Suprapubic skin (tissue), 4 donors: ENCODE results near the gene GPR35. TPM values are rescaled to one million over a fixed set of nuclear protein-coding genes. Genes with fewer than 3 reads are reported as not detected.
A peak's percentile ranks its signal among the peaks of the same experiment; 100 is the strongest.

Experiments used
- DNase-seq, 2 donors: peaks; one replicate each; pipeline ENCODE4 v3.0.0-alpha.2; 2019; ENCODE audit warnings: low spot score in 2 of 2
- H3K27ac ChIP-seq: fragments of 200-600 bp; sonication (generic); one replicate; pipeline ENCODE4 v1.5.1; 2019
- H3K27me3 ChIP-seq: fragments of 200-600 bp; sonication (generic); one replicate; pipeline ENCODE4 v1.5.1; 2019
- H3K36me3 ChIP-seq: fragments of 200-600 bp; sonication (generic); one replicate; pipeline ENCODE4 v1.5.1; 2019
- H3K4me1 ChIP-seq: fragments of 200-600 bp; sonication (generic); one replicate; pipeline ENCODE4 v1.5.1; 2019
- H3K4me3 ChIP-seq: fragments of 200-600 bp; sonication (generic); one replicate; pipeline ENCODE4 v1.5.1; 2019; ENCODE audit warnings: mild to moderate bottlenecking
- H3K9me3 ChIP-seq: fragments of 200-600 bp; sonication (generic); one replicate; pipeline ENCODE4 v1.5.1; 2019
- EP300 ChIP-seq: sonication (generic); formaldehyde crosslinking; IDR thresholded peaks from one replicate; pipeline ENCODE4 v1.6.1; 2017; ENCODE audit warnings: antibody characterized with exemption
- POLR2A ChIP-seq, 2 donors: fragments of 450-650 bp; IDR thresholded peaks; one replicate each; pipeline ENCODE4 v1.6.1; 2017; ENCODE audit warnings: antibody characterized with exemption in 2 of 2, mild to moderate bottlenecking in 2 of 2, moderate library complexity in 2 of 2
- POLR2AphosphoS5 ChIP-seq, 3 donors: sonication (generic); formaldehyde crosslinking; IDR thresholded peaks; one replicate each; pipeline ENCODE4 v1.6.1; 2017; ENCODE audit warnings: antibody characterized with exemption in 3 of 3
- WGBS: methylation state at CpG from one replicate; pipeline ENCODE4 v1.1.5; 2018; 5-methylcytosine and 5-hydroxymethylcytosine counted together
- total RNA-seq, 4 donors: library from RNA; depleted of rRNA; stranded (reverse); fragments of >200 nt; gene quantifications; one replicate each; pipeline ENCODE4 v1.1.0, GENCODE V29; 2016
- TF ChIP-seq, protein P1 (sequence below), 2 donors: fragments of 200-600 bp in 1 of 2; fragments of 450-650 bp in 1 of 2; sonication (generic) in 1 of 2; IDR thresholded peaks; one replicate each; pipeline ENCODE4 v1.5.1; 2016 to 2019; ENCODE audit warnings: antibody characterized with exemption in 2 of 2, mild to moderate bottlenecking in 1 of 2, moderate library complexity in 1 of 2

The GPR35 gene
- total RNA-seq, 4 donors from 2014 or later = 1.4 to 7.5 (median 2.5) TPM

DNA sequence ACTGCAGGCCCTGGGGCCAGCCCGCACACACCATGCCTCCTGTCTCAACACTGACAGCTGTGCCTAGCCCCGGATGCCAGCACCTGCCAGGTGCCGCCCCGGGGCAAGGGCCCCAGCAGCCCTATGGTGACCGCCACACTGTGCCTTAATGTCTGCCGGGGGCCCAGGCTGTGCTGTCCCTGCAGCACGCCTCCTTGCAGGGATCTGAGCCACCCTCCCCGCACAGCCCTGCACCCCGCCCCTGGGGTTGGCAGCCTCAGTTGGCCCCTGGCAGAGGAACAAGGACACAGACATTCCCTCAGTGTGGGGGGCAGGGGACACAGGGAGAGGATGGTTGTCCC lies 47.2 kb upstream of the GPR35 start:
- 77% methylated on average over 9 of the region's 9 CpGs for WGBS
- Histone ChIP-seq H3K27ac (no peak overlapping the region), H3K4me3 (no peak overlapping the region), H3K36me3 (peaks cover 55% of the 10 kb centered on the region), H3K4me1 (peaks cover 57% of the 10 kb centered on the region), H3K9me3 (no peaks in the 10 kb centered on the region), H3K27me3 (no peaks in the 10 kb centered on the region)
- DNase-seq = no peak
- TF ChIP-seq POLR2A (IDR thresholded peaks at IDR 0.05) (no peak), EP300 (no peak), POLR2AphosphoS5 (IDR thresholded peaks at IDR 0.05) (no peak)
- TF ChIP-seq, protein P1, sequence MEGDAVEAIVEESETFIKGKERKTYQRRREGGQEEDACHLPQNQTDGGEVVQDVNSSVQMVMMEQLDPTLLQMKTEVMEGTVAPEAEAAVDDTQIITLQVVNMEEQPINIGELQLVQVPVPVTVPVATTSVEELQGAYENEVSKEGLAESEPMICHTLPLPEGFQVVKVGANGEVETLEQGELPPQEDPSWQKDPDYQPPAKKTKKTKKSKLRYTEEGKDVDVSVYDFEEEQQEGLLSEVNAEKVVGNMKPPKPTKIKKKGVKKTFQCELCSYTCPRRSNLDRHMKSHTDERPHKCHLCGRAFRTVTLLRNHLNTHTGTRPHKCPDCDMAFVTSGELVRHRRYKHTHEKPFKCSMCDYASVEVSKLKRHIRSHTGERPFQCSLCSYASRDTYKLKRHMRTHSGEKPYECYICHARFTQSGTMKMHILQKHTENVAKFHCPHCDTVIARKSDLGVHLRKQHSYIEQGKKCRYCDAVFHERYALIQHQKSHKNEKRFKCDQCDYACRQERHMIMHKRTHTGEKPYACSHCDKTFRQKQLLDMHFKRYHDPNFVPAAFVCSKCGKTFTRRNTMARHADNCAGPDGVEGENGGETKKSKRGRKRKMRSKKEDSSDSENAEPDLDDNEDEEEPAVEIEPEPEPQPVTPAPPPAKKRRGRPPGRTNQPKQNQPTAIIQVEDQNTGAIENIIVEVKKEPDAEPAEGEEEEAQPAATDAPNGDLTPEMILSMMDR (IDR thresholded peaks at IDR 0.05) = no peak

DNA sequence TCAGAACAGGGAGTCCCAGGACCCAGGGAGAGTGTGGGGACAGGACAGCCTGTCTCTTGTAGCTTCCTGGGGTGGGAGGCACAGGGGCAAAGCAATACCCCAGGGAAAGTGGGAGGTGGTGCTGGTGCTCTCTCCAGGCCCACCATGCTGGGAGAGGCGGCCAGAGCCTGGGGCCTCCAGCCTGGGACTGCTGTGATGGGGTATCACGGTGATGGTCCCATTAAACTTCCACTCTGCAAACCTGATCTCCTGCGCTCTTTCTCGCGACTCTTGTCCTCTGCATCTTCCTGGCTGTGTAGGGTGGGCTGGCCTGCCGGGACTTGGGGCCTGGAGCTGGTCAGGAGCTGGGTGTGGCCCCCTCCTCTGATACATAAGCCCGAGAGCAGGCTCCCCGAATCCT lies 46.8 kb upstream of the GPR35 start:
- 89% methylated on average over 6 of the region's 8 CpGs for WGBS
- no peaks in the 10 kb centered on the region for H3K9me3 ChIP-seq
- H3K4me3 ChIP-seq = no peak overlapping the region
- H3K36me3 ChIP-seq = peaks cover 51% of the 10 kb centered on the region
- no peaks in the 10 kb centered on the region for H3K27me3 ChIP-seq
- DNase-seq = no peak
- H3K27ac ChIP-seq = peak overlapping the region; percentile 78
- TF ChIP-seq, protein P1 (IDR thresholded peaks at IDR 0.05) = no peak
- TF ChIP-seq POLR2A (IDR thresholded peaks at IDR 0.05) (no peak), POLR2AphosphoS5 (IDR thresholded peaks at IDR 0.05) (no peak), EP300 (no peak)
- H3K4me1 ChIP-seq = peaks cover 57% of the 10 kb centered on the region

DNA sequence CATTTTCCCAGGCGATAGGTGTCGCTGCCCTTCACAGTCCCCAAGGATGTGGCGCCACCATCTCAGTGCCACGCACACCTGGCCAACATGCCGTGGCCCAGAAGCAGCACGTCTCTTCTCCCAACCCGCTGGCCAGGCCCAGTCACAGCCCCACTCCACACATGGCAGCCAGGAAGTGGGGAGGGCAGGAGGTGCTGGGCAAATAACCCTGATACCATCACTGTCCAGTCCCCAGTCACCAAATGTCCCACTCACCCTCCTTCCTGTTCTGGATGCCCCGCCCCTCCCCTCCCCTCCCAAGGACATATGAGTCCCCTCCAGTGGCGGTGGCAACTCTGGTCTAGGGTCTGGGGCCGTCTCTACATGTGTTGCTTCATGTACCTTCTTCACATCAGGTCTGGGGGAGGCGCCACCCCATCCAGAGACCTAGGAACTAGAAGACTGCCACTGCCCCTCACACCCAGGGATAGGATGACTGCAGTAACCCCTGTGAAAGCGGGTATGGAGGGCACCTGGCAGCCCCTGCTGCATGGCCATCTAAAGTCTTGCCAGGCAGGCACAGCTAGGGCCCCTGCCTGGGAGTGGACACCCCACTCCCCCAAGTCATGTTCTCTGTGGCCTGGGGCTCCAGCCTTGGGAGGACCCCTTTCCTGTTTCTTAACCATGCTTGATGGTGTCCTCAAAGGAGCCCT lies 46.1 kb upstream of the GPR35 start:
- Histone ChIP-seq H3K4me3 (no peak overlapping the region), H3K36me3 (peaks cover 44% of the 10 kb centered on the region), H3K27me3 (no peaks in the 10 kb centered on the region), H3K27ac (peak overlapping the region; percentile 78), H3K9me3 (no peaks in the 10 kb centered on the region), H3K4me1 (peaks cover 65% of the 10 kb centered on the region)
- no peak for DNase-seq
- TF ChIP-seq, protein P1 (IDR thresholded peaks at IDR 0.05) = no peak
- 81% methylated on average over 8 of the region's 12 CpGs for WGBS

DNA sequence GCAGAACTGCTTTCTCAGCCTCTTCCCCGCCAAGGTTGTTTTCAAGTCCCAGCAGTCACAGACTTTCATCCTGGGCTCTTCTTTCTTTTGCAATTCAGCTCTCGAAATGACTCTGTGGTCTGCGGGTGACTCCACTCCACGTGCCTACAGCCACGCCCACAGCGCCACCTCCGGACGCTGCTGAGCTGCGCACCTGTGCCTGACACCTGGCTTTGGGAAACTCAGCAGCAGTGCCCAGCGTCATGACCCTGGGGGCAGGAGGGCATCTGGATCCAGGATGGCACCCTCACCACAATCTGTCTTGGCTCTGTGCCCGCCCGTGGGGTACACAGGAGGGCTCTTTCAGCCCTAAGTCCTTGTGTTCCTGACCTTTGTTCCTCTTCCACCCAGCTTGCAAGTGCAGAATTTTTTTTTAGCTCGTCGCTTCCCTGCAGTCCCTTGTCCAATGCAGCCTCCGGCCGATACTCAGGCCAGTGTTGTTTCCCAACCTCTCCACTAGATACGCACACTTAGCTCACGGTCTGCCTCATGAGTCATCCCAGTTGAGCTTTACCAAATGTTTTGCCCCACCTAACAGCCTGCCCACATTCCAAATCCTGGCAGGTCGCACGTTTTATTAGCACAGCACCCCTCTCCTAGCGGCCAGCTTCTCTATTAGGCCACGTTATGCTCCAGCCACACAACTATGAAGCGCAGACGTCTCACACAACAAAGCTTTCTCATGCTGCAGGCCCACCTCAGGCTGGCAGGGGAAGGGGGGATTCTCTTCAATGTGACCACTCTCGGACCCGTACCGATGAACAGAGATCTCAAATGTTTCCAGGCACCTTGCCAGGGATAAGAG lies 45.3 kb upstream of the GPR35 start:
- peaks cover 36% of the 10 kb centered on the region for H3K36me3 ChIP-seq
- TF ChIP-seq, protein P1 (IDR thresholded peaks at IDR 0.05) = peak in 1 of 2 donors; percentile 61
- TF ChIP-seq POLR2A (IDR thresholded peaks at IDR 0.05) (no peak), POLR2AphosphoS5 (IDR thresholded peaks at IDR 0.05) (peak in 1 of 3 donors; percentile 40), EP300 (no peak)
- no peak for DNase-seq
- H3K4me1 ChIP-seq = peaks cover 67% of the 10 kb centered on the region
- H3K9me3 ChIP-seq = no peaks in the 10 kb centered on the region
- H3K4me3 ChIP-seq = no peak overlapping the region
- H3K27ac ChIP-seq = peak overlapping the region; percentile 78
- H3K27me3 ChIP-seq = no peaks in the 10 kb centered on the region
- WGBS = 36% methylated on average over 26 of the region's 27 CpGs

DNA sequence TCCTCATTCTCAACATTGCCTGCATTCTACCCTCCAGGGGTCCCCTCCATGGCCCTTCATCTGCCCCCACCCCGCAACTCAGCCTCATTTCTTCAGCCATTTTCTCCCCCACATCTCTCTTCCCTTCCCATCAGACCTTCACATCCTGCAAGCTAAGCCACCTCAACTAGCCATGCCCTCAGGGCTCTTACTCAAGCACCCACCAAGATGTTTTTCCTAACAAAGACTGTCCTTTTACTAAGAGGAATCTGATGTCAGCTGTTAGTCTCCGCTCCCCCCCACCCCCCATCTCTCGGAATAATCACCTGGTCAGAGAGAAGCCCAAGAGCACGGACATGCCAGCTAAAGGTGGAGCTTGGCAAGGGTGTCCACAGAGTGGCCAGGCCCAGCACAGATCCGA lies 43.5 kb upstream of the GPR35 start:
- Histone ChIP-seq H3K4me1 (peaks cover 57% of the 10 kb centered on the region), H3K27me3 (no peaks in the 10 kb centered on the region), H3K27ac (no peak overlapping the region), H3K4me3 (no peak overlapping the region), H3K9me3 (no peaks in the 10 kb centered on the region), H3K36me3 (peaks cover 18% of the 10 kb centered on the region)
- 97% methylated on average over 5 of the region's 5 CpGs for WGBS
- no peak for DNase-seq
- TF ChIP-seq POLR2AphosphoS5 (IDR thresholded peaks at IDR 0.05) (no peak), EP300 (no peak), POLR2A (IDR thresholded peaks at IDR 0.05) (no peak)
- TF ChIP-seq, protein P1 (IDR thresholded peaks at IDR 0.05) = no peak
